ENCODE data around the gene CAMSAP1.
A peak's percentile ranks its signal among the peaks of the same experiment; 100 is the strongest.
"Not testable (repeated sequence)": the region's sequence is repeated elsewhere in the genome, so short reads cannot be mapped to it uniquely, and the experiment has no call there.

CAMSAP1 gene

GRCh38 chr9:135893104-135893503, 14.2 kb downstream of the CAMSAP1 start:
- peaks cover 90% of the 10 kb centered on the region for H4K20me1 ChIP-seq (ENCODE audit: insufficient read depth, low read length)
- H3K4me2 ChIP-seq (ENCODE audit: insufficient read depth, low read length): no peak overlapping the region
- peaks cover 28% of the 10 kb centered on the region for H3K4me1 ChIP-seq (ENCODE audit: insufficient read depth, low read length)
- H3K9ac ChIP-seq (ENCODE audit: low read depth, low read length): no peak overlapping the region
- no peaks in the 10 kb centered on the region for H3K36me3 ChIP-seq (ENCODE audit: insufficient read depth, low read length)
- DNase-seq: no peak
- H3K27ac ChIP-seq (ENCODE audit: low read length): no peak overlapping the region
- no peak for TF ChIP-seq EZH2 (IDR thresholded peaks at IDR 0.05; ENCODE audit: borderline replicate concordance, low read depth, low read length, severe bottlenecking)
- TF ChIP-seq CTCF (IDR thresholded peaks at IDR 0.05; ENCODE audit: borderline replicate concordance, extremely low read depth, low read length, poor library complexity, severe bottlenecking): no peak
- no peak for ATAC-seq (ENCODE audit: insufficient read depth, low read depth)
- peaks cover 99% of the 10 kb centered on the region for H3K79me2 ChIP-seq (ENCODE audit: insufficient read depth, low read length)
- no peak overlapping the region for H2AFZ ChIP-seq (ENCODE audit: low read depth, low read length)
- no peak overlapping the region for H3K4me3 ChIP-seq (ENCODE audit: low read depth in 1 of 2, low read length in 2 of 2)
- no peaks in the 10 kb centered on the region for H3K9me3 ChIP-seq (ENCODE audit: insufficient read depth, low read length, severe bottlenecking)
- no peaks in the 10 kb centered on the region for H3K27me3 ChIP-seq (ENCODE audit: insufficient read depth, low read length, poor library complexity)

GRCh38 chr9:135892327-135892726, 15.0 kb downstream of the CAMSAP1 start:
- not testable (repeated sequence) for H3K27ac ChIP-seq (ENCODE audit: low read length); H3K9me3 ChIP-seq (ENCODE audit: insufficient read depth, low read length, severe bottlenecking); H2AFZ ChIP-seq (ENCODE audit: low read depth, low read length); H3K9ac ChIP-seq (ENCODE audit: low read depth, low read length); H3K27me3 ChIP-seq (ENCODE audit: insufficient read depth, low read length, poor library complexity); H3K4me3 ChIP-seq (ENCODE audit: low read depth in 1 of 2, low read length in 2 of 2); DNase-seq; H3K36me3 ChIP-seq (ENCODE audit: insufficient read depth, low read length); ATAC-seq (ENCODE audit: insufficient read depth, low read depth); H3K4me2 ChIP-seq (ENCODE audit: insufficient read depth, low read length)
- Histone ChIP-seq H3K4me1 (ENCODE audit: insufficient read depth, low read length) (peaks cover 36% of the 10 kb centered on the region), H3K79me2 (ENCODE audit: insufficient read depth, low read length) (peaks cover 96% of the 10 kb centered on the region), H4K20me1 (ENCODE audit: insufficient read depth, low read length) (peaks cover 91% of the 10 kb centered on the region)

- Histone ChIP-seq H3K79me2 (ENCODE audit: insufficient read depth, low read length) (peaks cover 94% of the 10 kb centered on the region), H3K4me3 (ENCODE audit: low read depth in 1 of 2, low read length in 2 of 2) (no peak overlapping the region), H2AFZ (ENCODE audit: low read depth, low read length) (no peak overlapping the region), H3K9me3 (ENCODE audit: insufficient read depth, low read length, severe bottlenecking) (no peaks in the 10 kb centered on the region), H3K4me1 (ENCODE audit: insufficient read depth, low read length) (peaks cover 48% of the 10 kb centered on the region), H3K27me3 (ENCODE audit: insufficient read depth, low read length, poor library complexity) (no peaks in the 10 kb centered on the region), H3K4me2 (ENCODE audit: insufficient read depth, low read length) (no peak overlapping the region), H3K9ac (ENCODE audit: low read depth, low read length) (no peak overlapping the region), H3K36me3 (ENCODE audit: insufficient read depth, low read length) (no peaks in the 10 kb centered on the region; the same call in 1 of the 2 replicates), H4K20me1 (ENCODE audit: insufficient read depth, low read length) (peaks cover 94% of the 10 kb centered on the region), H3K27ac (ENCODE audit: low read length) (0 out of 2 replicates have a peak overlapping the region, but pooled peaks have one; percentile 18)
- TF ChIP-seq CTCF (IDR thresholded peaks at IDR 0.05; ENCODE audit: borderline replicate concordance, extremely low read depth, low read length, poor library complexity, severe bottlenecking) (no peak), EZH2 (IDR thresholded peaks at IDR 0.05; ENCODE audit: borderline replicate concordance, low read depth, low read length, severe bottlenecking) (no peak)
- DNase-seq (no peak), ATAC-seq (ENCODE audit: insufficient read depth, low read depth) (no peak)
These were observed 16.2 kb downstream of the CAMSAP1 start for GRCh38 chr9:135891027-135891631.

GRCh38 chr9:135890190-135891026, 16.9 kb downstream of the CAMSAP1 start:
- H3K36me3 ChIP-seq (ENCODE audit: insufficient read depth, low read length): no peaks in the 10 kb centered on the region; the same call in 1 of the 2 replicates
- H3K4me3 ChIP-seq (ENCODE audit: low read depth in 1 of 2, low read length in 2 of 2): no peak overlapping the region
- TF ChIP-seq CTCF (IDR thresholded peaks at IDR 0.05; ENCODE audit: borderline replicate concordance, extremely low read depth, low read length, poor library complexity, severe bottlenecking): no peak
- no peak for TF ChIP-seq EZH2 (IDR thresholded peaks at IDR 0.05; ENCODE audit: borderline replicate concordance, low read depth, low read length, severe bottlenecking)
- H3K27ac ChIP-seq (ENCODE audit: low read length): no peak overlapping the region
- no peaks in the 10 kb centered on the region for H3K9me3 ChIP-seq (ENCODE audit: insufficient read depth, low read length, severe bottlenecking)
- H3K4me1 ChIP-seq (ENCODE audit: insufficient read depth, low read length): peaks cover 50% of the 10 kb centered on the region
- H2AFZ ChIP-seq (ENCODE audit: low read depth, low read length): no peak overlapping the region
- no peaks in the 10 kb centered on the region for H3K27me3 ChIP-seq (ENCODE audit: insufficient read depth, low read length, poor library complexity)
- peaks cover 94% of the 10 kb centered on the region for H3K79me2 ChIP-seq (ENCODE audit: insufficient read depth, low read length)
- H4K20me1 ChIP-seq (ENCODE audit: insufficient read depth, low read length): peaks cover 98% of the 10 kb centered on the region
- ATAC-seq (ENCODE audit: insufficient read depth, low read depth): no peak
- no peak overlapping the region for H3K9ac ChIP-seq (ENCODE audit: low read depth, low read length)
- no peak overlapping the region for H3K4me2 ChIP-seq (ENCODE audit: insufficient read depth, low read length)
- DNase-seq: no peak
